ENCODE results near the gene LTF. TPM values are rescaled to one million over a fixed set of nuclear protein-coding genes. Genes with fewer than 3 reads are reported as not detected.

Gene LTF
- total and polyA plus RNA-seq, 9 of the 15 experiments (the other 6 are each of a cell fraction or from before 2014, with no cell fraction given): 0.07 TPM; not detected in 8

DNA sequence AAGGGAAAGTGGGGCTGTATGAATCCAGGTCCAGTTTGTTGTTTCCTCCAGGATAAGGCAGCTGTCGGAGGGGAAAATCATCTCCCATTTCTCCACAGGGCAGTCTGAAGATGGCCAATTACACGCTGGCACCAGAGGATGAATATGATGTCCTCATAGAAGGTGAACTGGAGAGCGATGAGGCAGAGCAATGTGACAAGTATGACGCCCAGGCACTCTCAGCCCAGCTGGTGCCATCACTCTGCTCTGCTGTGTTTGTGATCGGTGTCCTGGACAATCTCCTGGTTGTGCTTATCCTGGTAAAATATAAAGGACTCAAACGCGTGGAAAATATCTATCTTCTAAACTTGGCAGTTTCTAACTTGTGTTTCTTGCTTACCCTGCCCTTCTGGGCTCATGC, 56.7 kb downstream of the LTF start:
- WGBS (ENCODE audit: insufficient coverage, low coverage, missing lambda C conversion rate): 54% methylated on average over 7 of the region's 7 CpGs
- no TSS peak for BruUV-seq (replicated peaks)

More for the DNA sequence above, 56.7 kb downstream of the LTF start:
- intact Hi-C loops (cut with micrococcal nuclease) (no loop called here), in situ Hi-C loops (cut with MboI) (loop anchor here (25.0 kb wide), 1 partner anchor 1371 kb away; the partner anchor contains the start of gene CLEC3B)
- POLR2A ChIA-PET: interaction anchor here (0.6 to 2.3 kb wide), 10 partner anchors 8 to 96 kb away, joined by 3 to 8 read pairs (median 4); partner anchors contain the start of gene CCR5
- H2AFZ ChIP-seq (ENCODE audit: low read depth, low read length): peak overlapping the region; percentile 96
- H3K4me1 ChIP-seq (replicated peaks in 1 of 2; ENCODE audit: control insufficient read depth in 2 of 2, insufficient read depth in 2 of 2, low read length in 2 of 2): peaks cover 25 to 45% of the 10 kb centered on the region in 2 experiments
- peak overlapping the region; percentile 35 for H3K4me3 ChIP-seq
- H3K27ac ChIP-seq (ENCODE audit: extremely low read depth, low read depth, low read length): peak overlapping the region; percentile 88
- H3K36me3 ChIP-seq (ENCODE audit: control insufficient read depth, insufficient read depth, low read length): no peaks in the 10 kb centered on the region
- H3K9me3 ChIP-seq (replicated peaks; ENCODE audit: control insufficient read depth, insufficient read depth, low read depth, low read length): no peaks in the 10 kb centered on the region; the same call in 1 of the 2 replicates
- no peaks in the 10 kb centered on the region for H3K27me3 ChIP-seq (ENCODE audit: control insufficient read depth in 2 of 2, insufficient read depth in 2 of 2, low read length in 2 of 2)
- H4K20me1 ChIP-seq (replicated peaks; ENCODE audit: control insufficient read depth, insufficient read depth, low read length): no peaks in the 10 kb centered on the region
- CTCF ChIA-PET (ENCODE audit: low intra/inter-chr PET ratio): no interaction called here
- H3K9me1 ChIP-seq (ENCODE audit: control insufficient read depth, insufficient read depth, low read length): no peaks in the 10 kb centered on the region
- FAIRE-seq (no peak), DNase-seq (ENCODE audit: extremely low read depth in 1 of 4, low spot score in 3 of 4) (no peak), ATAC-seq (no peak)
- peaks cover 2% of the 10 kb centered on the region; the same call in 1 of the 3 replicates for H3K79me2 ChIP-seq (ENCODE audit: control insufficient read depth, insufficient read depth, low read length)
- H3K4me2 ChIP-seq (ENCODE audit: insufficient read depth, low read length): peak overlapping the region; percentile 84
- peak overlapping the region; percentile 34 to 66; a peak in 3 of 4 replicates for H3K9ac ChIP-seq (ENCODE audit: insufficient read depth in 1 of 2, low read depth in 2 of 2, low read length in 2 of 2)
- TF ChIP-seq CXXC5 (CRISPR knock-in tag; IDR thresholded peaks at IDR 0.05) (0 out of 2 replicates have a peak, but pooled peaks have one; percentile 20), BCL6 (CRISPR knock-in tag; IDR thresholded peaks at IDR 0.05) (0 out of 2 replicates have a peak, but pooled peaks have one; percentile 31), NFXL1 (CRISPR knock-in tag; IDR thresholded peaks at IDR 0.05) (no peak), MED1 (CRISPR knock-in tag; IDR thresholded peaks at IDR 0.05; ENCODE audit: borderline replicate concordance) (no peak), ERF (CRISPR knock-in tag; IDR thresholded peaks at IDR 0.05) (0 out of 2 replicates have a peak, but pooled peaks have one; percentile 35), MYC (IDR thresholded peaks at IDR 0.05; ENCODE audit: low read depth, low read length) (no peak), MYC (CRISPR knock-in tag; IDR thresholded peaks at IDR 0.05; ENCODE audit: borderline replicate concordance, low read depth) (0 out of 2 replicates have a peak, but pooled peaks have one; percentile 17)

All from K562 (cell line).